Measurements from ENCODE around the gene TRIM26.

DNA sequence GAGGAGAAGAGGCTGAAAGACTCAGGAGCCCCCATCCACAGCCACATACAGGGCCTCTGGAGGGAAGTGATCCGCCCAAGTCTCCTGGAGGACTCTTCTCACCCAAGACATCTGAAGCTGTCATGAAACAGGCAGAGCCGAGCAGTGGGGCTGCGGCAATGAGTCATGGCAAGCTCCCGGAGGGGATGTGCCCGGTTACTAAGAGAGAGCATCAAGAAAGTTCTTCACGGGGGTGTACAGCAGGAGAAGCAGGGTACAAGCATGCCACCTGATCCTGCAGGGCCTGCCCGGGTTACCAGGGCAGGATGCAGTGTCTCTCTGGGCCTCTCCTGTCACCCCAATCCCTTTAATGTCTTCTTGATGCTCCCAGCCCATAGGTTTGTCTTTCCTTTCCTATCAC, 21.1 kb downstream of the TRIM26 start:
- TF ChIP-seq CTCF (IDR thresholded peaks at IDR 0.05), result no peak
- TF ChIP-seq POLR2A (IDR thresholded peaks at IDR 0.05), result no peak

All from transverse colon (tissue), 3 donors.